Measurements from ENCODE around the gene CLASP1.
"Not testable (repeated sequence)": the region's sequence is repeated elsewhere in the genome, so short reads cannot be mapped to it uniquely, and the experiment has no call there.

Gene CLASP1

GRCh38 chr2:121442889-121443288 is 206.4 kb downstream of the CLASP1 start:
- TF ChIP-seq EZH2 (IDR thresholded peaks at IDR 0.05; ENCODE audit: borderline replicate concordance, low read length) = no peak
- no peak for TF ChIP-seq CTCF (IDR thresholded peaks at IDR 0.05; ENCODE audit: low read length)
- no peak overlapping the region for H2AFZ ChIP-seq (ENCODE audit: low read length)
- no peaks in the 10 kb centered on the region for H3K79me2 ChIP-seq (ENCODE audit: insufficient read depth, low read length)
- H3K27ac ChIP-seq (ENCODE audit: low read depth, low read length, poor library complexity, severe bottlenecking) = no peak overlapping the region
- no peaks in the 10 kb centered on the region for H3K9me2 ChIP-seq (ENCODE audit: low read depth, low read length)
- H3K4me3 ChIP-seq (ENCODE audit: low read depth, low read length, poor library complexity, severe bottlenecking) = no peak overlapping the region
- H3K27me3 ChIP-seq (ENCODE audit: insufficient read depth, low read length) = no peaks in the 10 kb centered on the region
- H4K20me1 ChIP-seq (ENCODE audit: insufficient read depth, low read length) = no peaks in the 10 kb centered on the region
- H3K9ac ChIP-seq (ENCODE audit: low read length) = no peak overlapping the region
- no peaks in the 10 kb centered on the region for H3K9me3 ChIP-seq (ENCODE audit: low read length)
- H3K4me2 ChIP-seq (ENCODE audit: low read length) = no peak overlapping the region
- no peaks in the 10 kb centered on the region for H3K4me1 ChIP-seq (ENCODE audit: insufficient read depth, low read length, severe bottlenecking)
- H3K36me3 ChIP-seq (ENCODE audit: insufficient read depth, low read length) = peaks cover 66% of the 10 kb centered on the region
- no peaks in the 10 kb centered on the region for H3F3A ChIP-seq (ENCODE audit: insufficient read depth, low read length)

DNA sequence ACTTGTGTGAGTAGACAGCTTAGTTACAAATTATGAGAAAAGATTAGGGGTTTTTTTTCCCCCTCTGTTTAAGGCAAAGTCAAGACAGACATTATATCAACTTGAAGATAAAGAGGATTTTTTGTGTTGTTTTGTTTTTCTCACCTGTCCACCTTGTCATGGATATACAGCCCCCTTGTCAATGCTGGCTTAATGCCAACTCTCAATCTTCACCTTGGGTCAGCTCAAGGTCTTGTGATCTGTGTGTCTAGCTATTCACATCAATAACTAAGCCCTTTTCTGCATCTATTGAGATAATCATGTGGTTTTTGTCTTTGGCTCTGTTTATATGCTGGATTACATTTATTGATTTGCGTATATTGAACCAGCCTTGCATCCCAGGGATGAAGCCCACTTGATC is 211.0 kb downstream of the CLASP1 start:
- H3K27me3 ChIP-seq (ENCODE audit: insufficient read depth, low read length); H3K9me2 ChIP-seq (ENCODE audit: low read depth, low read length); H3K79me2 ChIP-seq (ENCODE audit: insufficient read depth, low read length); H3K9ac ChIP-seq (ENCODE audit: low read length); H3K9me3 ChIP-seq (ENCODE audit: low read length); H3K4me3 ChIP-seq (ENCODE audit: low read depth, low read length, poor library complexity, severe bottlenecking); H3F3A ChIP-seq (ENCODE audit: insufficient read depth, low read length); H3K4me1 ChIP-seq (ENCODE audit: insufficient read depth, low read length, severe bottlenecking); H2AFZ ChIP-seq (ENCODE audit: low read length); H3K27ac ChIP-seq (ENCODE audit: low read depth, low read length, poor library complexity, severe bottlenecking); H3K4me2 ChIP-seq (ENCODE audit: low read length); H4K20me1 ChIP-seq (ENCODE audit: insufficient read depth, low read length): not testable (repeated sequence)
- peaks cover 26% of the 10 kb centered on the region for H3K36me3 ChIP-seq (ENCODE audit: insufficient read depth, low read length)

GRCh38 chr2:121436918-121437317 is 212.3 kb downstream of the CLASP1 start:
- Histone ChIP-seq H2AFZ (ENCODE audit: low read length) (no peak overlapping the region), H3K27me3 (ENCODE audit: insufficient read depth, low read length) (no peaks in the 10 kb centered on the region), H3K9me2 (ENCODE audit: low read depth, low read length) (no peaks in the 10 kb centered on the region), H3K79me2 (ENCODE audit: insufficient read depth, low read length) (no peaks in the 10 kb centered on the region), H3K27ac (ENCODE audit: low read depth, low read length, poor library complexity, severe bottlenecking) (no peak overlapping the region), H3K9me3 (ENCODE audit: low read length) (no peaks in the 10 kb centered on the region), H3F3A (ENCODE audit: insufficient read depth, low read length) (no peaks in the 10 kb centered on the region), H3K4me2 (ENCODE audit: low read length) (no peak overlapping the region), H4K20me1 (ENCODE audit: insufficient read depth, low read length) (no peaks in the 10 kb centered on the region), H3K36me3 (ENCODE audit: insufficient read depth, low read length) (peaks cover 20% of the 10 kb centered on the region), H3K4me3 (ENCODE audit: low read depth, low read length, poor library complexity, severe bottlenecking) (no peak overlapping the region), H3K9ac (ENCODE audit: low read length) (no peak overlapping the region), H3K4me1 (ENCODE audit: insufficient read depth, low read length, severe bottlenecking) (no peaks in the 10 kb centered on the region)
- no peak for TF ChIP-seq CTCF (IDR thresholded peaks at IDR 0.05; ENCODE audit: low read length)
- TF ChIP-seq EZH2 (IDR thresholded peaks at IDR 0.05; ENCODE audit: borderline replicate concordance, low read length) = no peak

GRCh38 chr2:121435790-121436189 is 213.5 kb downstream of the CLASP1 start:
- Histone ChIP-seq H3K9me3 (ENCODE audit: low read length) (no peaks in the 10 kb centered on the region), H3K9me2 (ENCODE audit: low read depth, low read length) (no peaks in the 10 kb centered on the region), H3K9ac (ENCODE audit: low read length) (no peak overlapping the region), H3K36me3 (ENCODE audit: insufficient read depth, low read length) (peaks cover 13% of the 10 kb centered on the region), H3F3A (ENCODE audit: insufficient read depth, low read length) (no peaks in the 10 kb centered on the region), H4K20me1 (ENCODE audit: insufficient read depth, low read length) (no peaks in the 10 kb centered on the region), H3K4me3 (ENCODE audit: low read depth, low read length, poor library complexity, severe bottlenecking) (no peak overlapping the region), H3K27ac (ENCODE audit: low read depth, low read length, poor library complexity, severe bottlenecking) (no peak overlapping the region), H3K27me3 (ENCODE audit: insufficient read depth, low read length) (no peaks in the 10 kb centered on the region), H3K79me2 (ENCODE audit: insufficient read depth, low read length) (no peaks in the 10 kb centered on the region), H2AFZ (ENCODE audit: low read length) (no peak overlapping the region), H3K4me2 (ENCODE audit: low read length) (no peak overlapping the region), H3K4me1 (ENCODE audit: insufficient read depth, low read length, severe bottlenecking) (no peaks in the 10 kb centered on the region)
- TF ChIP-seq CTCF (IDR thresholded peaks at IDR 0.05; ENCODE audit: low read length) (no peak), EZH2 (IDR thresholded peaks at IDR 0.05; ENCODE audit: borderline replicate concordance, low read length) (no peak)

Data from OCI-LY1 (cell line).